Neural progenitor cell (in vitro differentiated cells): ENCODE results near the gene SLC25A6.

Source experiments
- EZH2phosphoT487 ChIP-seq: fragments of 200-600 bp; sonication (generic); IDR thresholded peaks from 2 replicates; pipeline ENCODE4 v1.6.1; 2017; ENCODE audit warnings: antibody characterized with exemption
- TF ChIP-seq, protein P1 (sequence below): fragments of 200-600 bp; sonication (generic); IDR thresholded peaks from 2 replicates; pipeline ENCODE4 v1.5.1; 2017; ENCODE audit warnings: antibody characterized with exemption, mild to moderate bottlenecking

DNA sequence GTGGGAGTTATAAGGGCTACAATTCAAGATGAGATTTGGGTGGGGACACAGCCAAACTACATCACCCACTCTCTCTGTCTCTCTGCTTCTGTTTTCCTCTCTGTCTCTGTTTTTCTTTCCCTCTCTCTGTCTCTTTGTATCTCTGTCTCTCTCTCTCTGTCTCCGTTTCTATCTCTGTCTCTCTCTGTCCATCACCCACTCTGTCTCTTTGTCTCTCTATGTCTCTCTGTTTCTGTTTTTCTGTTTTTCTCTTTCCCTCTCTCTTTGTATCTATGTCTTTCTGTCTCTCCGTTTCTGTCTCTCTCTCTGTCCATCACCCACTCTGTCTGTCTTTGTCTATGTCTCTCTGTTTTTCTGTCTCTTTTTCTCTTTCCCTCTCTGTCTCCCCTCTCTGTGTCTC lies 30.0 kb downstream of the SLC25A6 start:
- TF ChIP-seq, protein P1, sequence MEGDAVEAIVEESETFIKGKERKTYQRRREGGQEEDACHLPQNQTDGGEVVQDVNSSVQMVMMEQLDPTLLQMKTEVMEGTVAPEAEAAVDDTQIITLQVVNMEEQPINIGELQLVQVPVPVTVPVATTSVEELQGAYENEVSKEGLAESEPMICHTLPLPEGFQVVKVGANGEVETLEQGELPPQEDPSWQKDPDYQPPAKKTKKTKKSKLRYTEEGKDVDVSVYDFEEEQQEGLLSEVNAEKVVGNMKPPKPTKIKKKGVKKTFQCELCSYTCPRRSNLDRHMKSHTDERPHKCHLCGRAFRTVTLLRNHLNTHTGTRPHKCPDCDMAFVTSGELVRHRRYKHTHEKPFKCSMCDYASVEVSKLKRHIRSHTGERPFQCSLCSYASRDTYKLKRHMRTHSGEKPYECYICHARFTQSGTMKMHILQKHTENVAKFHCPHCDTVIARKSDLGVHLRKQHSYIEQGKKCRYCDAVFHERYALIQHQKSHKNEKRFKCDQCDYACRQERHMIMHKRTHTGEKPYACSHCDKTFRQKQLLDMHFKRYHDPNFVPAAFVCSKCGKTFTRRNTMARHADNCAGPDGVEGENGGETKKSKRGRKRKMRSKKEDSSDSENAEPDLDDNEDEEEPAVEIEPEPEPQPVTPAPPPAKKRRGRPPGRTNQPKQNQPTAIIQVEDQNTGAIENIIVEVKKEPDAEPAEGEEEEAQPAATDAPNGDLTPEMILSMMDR = no peak
- no peak for TF ChIP-seq EZH2phosphoT487
